ENCODE results near the gene RTCB.

- TF ChIP-seq, protein P1, sequence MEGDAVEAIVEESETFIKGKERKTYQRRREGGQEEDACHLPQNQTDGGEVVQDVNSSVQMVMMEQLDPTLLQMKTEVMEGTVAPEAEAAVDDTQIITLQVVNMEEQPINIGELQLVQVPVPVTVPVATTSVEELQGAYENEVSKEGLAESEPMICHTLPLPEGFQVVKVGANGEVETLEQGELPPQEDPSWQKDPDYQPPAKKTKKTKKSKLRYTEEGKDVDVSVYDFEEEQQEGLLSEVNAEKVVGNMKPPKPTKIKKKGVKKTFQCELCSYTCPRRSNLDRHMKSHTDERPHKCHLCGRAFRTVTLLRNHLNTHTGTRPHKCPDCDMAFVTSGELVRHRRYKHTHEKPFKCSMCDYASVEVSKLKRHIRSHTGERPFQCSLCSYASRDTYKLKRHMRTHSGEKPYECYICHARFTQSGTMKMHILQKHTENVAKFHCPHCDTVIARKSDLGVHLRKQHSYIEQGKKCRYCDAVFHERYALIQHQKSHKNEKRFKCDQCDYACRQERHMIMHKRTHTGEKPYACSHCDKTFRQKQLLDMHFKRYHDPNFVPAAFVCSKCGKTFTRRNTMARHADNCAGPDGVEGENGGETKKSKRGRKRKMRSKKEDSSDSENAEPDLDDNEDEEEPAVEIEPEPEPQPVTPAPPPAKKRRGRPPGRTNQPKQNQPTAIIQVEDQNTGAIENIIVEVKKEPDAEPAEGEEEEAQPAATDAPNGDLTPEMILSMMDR (IDR thresholded peaks at IDR 0.05): no peak
- TF ChIP-seq POLR2A (IDR thresholded peaks at IDR 0.05): no peak
Observed at GRCh38 chr22:32422062-32422461, 10.0 kb upstream of the RTCB start.

Data from right lobe of liver (tissue), 4 donors.